K562 (cell line): ENCODE results near the gene MYCBP2. TPM values are rescaled to one million over a fixed set of nuclear protein-coding genes. Genes with fewer than 3 reads are reported as not detected.
A peak's percentile ranks its signal among the peaks of the same experiment; 100 is the strongest.

ENCODE experiments used
- ATAC-seq: fragments of 200-7000 bp; cut with Tn5 transposase; 3 replicates; pipeline ENCODE4 v1.9.1; 2020; ENCODE audit warnings: moderate library complexity
- BruUV-seq: library from RNA; stranded (reverse); fragments of 400-500 nt; replicated peaks from 2 replicates; lab custom pipeline; 2021; lab: Mats Ljungman, UMichigan
- CTCF ChIA-PET: fragments of 300-600 bp; formaldehyde crosslinking; extraction: SDS; loops from one replicate; lab custom pipeline; 2021; ENCODE audit warnings: low intra/inter-chr PET ratio; lab: Yijun Ruan, JAX
- POLR2A ChIA-PET: fragments of 300-600, 350-650 bp; sonication (Branson Sonifier 250); formaldehyde crosslinking; extraction: SDS; loops from one replicate; lab custom pipeline; 2021; ENCODE audit warnings: antibody characterized with exemption, inconsistent platforms; lab: Yijun Ruan, JAX
- DNase-seq, 4 experiments: peaks; one replicate each; pipeline versions ENCODE4 v3.0.0 to v3.0.0-alpha.2; 2011 to 2018; ENCODE audit warnings: low spot score in 3 of 4, mixed read lengths in 3 of 4; ENCODE audit errors: extremely low read depth in 1 of 4
- FAIRE-seq: peaks from 2 replicates; lab custom pipeline; 2011; peaks lifted over from hg19 to GRCh38; lab: Jason Lieb, UNC
- H2AFZ ChIP-seq: 2 replicates; pipeline ENCODE4 v1.6.0; 2011; ENCODE audit warnings: low read depth, low read length, control low read depth, inconsistent platforms
- H3K27ac ChIP-seq: fragments of 200-600 bp; 3 replicates; pipeline ENCODE4 v1.8.0; 2011; ENCODE audit warnings: low read depth, mild to moderate bottlenecking, control low read depth, inconsistent platforms, low read length, moderate library complexity, mixed read lengths; ENCODE audit errors: extremely low read depth
- H3K27me3 ChIP-seq, 2 experiments: fragments of 300-600 bp in 1 of 2; 2 replicates in 1 of 2; 3 replicates in 1 of 2; pipeline versions ENCODE4 v1.6.0 to v1.8.0; 2011; ENCODE audit warnings: inconsistent platforms in 2 of 2, low read length in 2 of 2, mild to moderate bottlenecking in 1 of 2, mixed read lengths in 1 of 2, moderate library complexity in 1 of 2; ENCODE audit not compliant: control insufficient read depth in 2 of 2, insufficient read depth in 2 of 2
- H3K36me3 ChIP-seq: fragments of 300-600 bp; 3 replicates; pipeline ENCODE4 v1.8.0; 2011; ENCODE audit warnings: mild to moderate bottlenecking, low read length, inconsistent platforms; ENCODE audit not compliant: control insufficient read depth, insufficient read depth
- H3K4me1 ChIP-seq, 2 experiments: fragments of 200-600 bp in 1 of 2; replicated peaks in 1 of 2; 2 replicates in 1 of 2; 3 replicates in 1 of 2; pipeline versions ENCODE4 v1.5.1 to v1.8.0; 2011; ENCODE audit warnings: inconsistent platforms in 2 of 2, low read length in 2 of 2, mild to moderate bottlenecking in 1 of 2, mixed read lengths in 1 of 2, moderate library complexity in 1 of 2; ENCODE audit not compliant: control insufficient read depth in 2 of 2, insufficient read depth in 2 of 2
- H3K4me2 ChIP-seq: 2 replicates; pipeline ENCODE4 v1.6.1; 2011; ENCODE audit warnings: low read length, control low read depth, inconsistent platforms, mixed read lengths; ENCODE audit not compliant: insufficient read depth
- H3K4me3 ChIP-seq: fragments of 200-600 bp; sonication (generic), shearing (Covaris generic); 2 replicates; pipeline ENCODE4 v1.5.1; 2016; ENCODE audit warnings: control low read depth, inconsistent platforms
- H3K79me2 ChIP-seq: fragments of 200-600 bp; 3 replicates; pipeline ENCODE4 v1.8.0; 2011; ENCODE audit warnings: low read length, inconsistent platforms; ENCODE audit not compliant: control insufficient read depth, insufficient read depth
- H3K9ac ChIP-seq, 2 experiments: 2 replicates each; pipeline versions ENCODE4 v1.6.0 to v1.6.1; 2011; ENCODE audit warnings: low read depth in 2 of 2, low read length in 2 of 2, control low read depth in 1 of 2, inconsistent platforms in 1 of 2, mild to moderate bottlenecking in 1 of 2, mixed read lengths in 1 of 2; ENCODE audit not compliant: insufficient read depth in 1 of 2
- H3K9me1 ChIP-seq: one replicate; pipeline ENCODE4 v1.6.0; 2011; ENCODE audit warnings: inconsistent platforms, mild to moderate bottlenecking, low read length, moderate library complexity; ENCODE audit not compliant: control insufficient read depth, insufficient read depth
- H3K9me3 ChIP-seq: replicated peaks from 2 replicates; pipeline ENCODE4 v1.5.1; 2011; ENCODE audit warnings: low read depth, low read length, inconsistent platforms; ENCODE audit not compliant: control insufficient read depth, insufficient read depth
- H4K20me1 ChIP-seq: replicated peaks from 2 replicates; pipeline ENCODE4 v1.6.1; 2011; ENCODE audit warnings: low read length, inconsistent platforms, mixed read lengths; ENCODE audit not compliant: control insufficient read depth, insufficient read depth
- CEBPZ ChIP-seq: fragments of 150-350 bp; IDR thresholded peaks from 2 replicates; pipeline ENCODE4 v1.6.1; 2014; ENCODE audit warnings: low read depth, mild to moderate bottlenecking, low read length, borderline replicate concordance
- ERF ChIP-seq: fragments of 450-650 bp; formaldehyde crosslinking; IDR thresholded peaks from 2 replicates; pipeline ENCODE4 v1.4.0; 2020; ENCODE audit warnings: mild to moderate bottlenecking, mixed read lengths
- RBM34 ChIP-seq: fragments of 200-400 bp; formaldehyde crosslinking; IDR thresholded peaks from 2 replicates; pipeline ENCODE4 v1.6.1; 2018; ENCODE audit warnings: low read length, borderline replicate concordance; ENCODE audit not compliant: insufficient read depth
- ZNF316 ChIP-seq: fragments of 450-650 bp; IDR thresholded peaks from 2 replicates; pipeline ENCODE4 v1.6.1; 2016
- WGBS: fragments of 100-300 bp; shearing (Covaris generic); methylation state at CpG from one replicate; pipeline ENCODE4 v1.1.6; 2016; ENCODE audit warnings: low coverage, mixed read lengths; ENCODE audit not compliant: insufficient coverage; ENCODE audit errors: missing lambda C conversion rate; 5-methylcytosine and 5-hydroxymethylcytosine counted together
- in situ Hi-C: fragments of 300-500 bp; cut with MboI; formaldehyde crosslinking; loops from 4 replicates; pipeline ENCODE4 v1.15.0; 2018; ENCODE audit warnings: inconsistent platforms, mixed read lengths
- intact Hi-C: fragments of 100-400 bp; cut with micrococcal nuclease; formaldehyde crosslinking; loops from 2 replicates; pipeline ENCODE4 v1.14.2; 2022
- polyA plus RNA-seq, 8 experiments: library from polyadenylated mRNA; depleted of rRNA in 4 of 8; stranded (reverse) in 5 of 8; unstranded in 3 of 8; fragments of >200 nt; fragmentation: Nextera tagmentation in 2 of 8; fragmentation: Illumina TruSeq in 1 of 8; extraction: Ambion mirVana in 2 of 8; extraction: Trizol in 1 of 8; gene quantifications; 2 replicates each; pipeline versions ENCODE4 v1.2.1 to v1.2.3, GENCODE V29; 2011 to 2014; ENCODE audit warnings: inconsistent platforms in 1 of 8, missing spikeins in 1 of 8
- total RNA-seq, 7 experiments: library from RNA; depleted of rRNA in 6 of 7; stranded (reverse); fragments of >200 nt in 6 of 7; fragmentation: Illumina TruSeq in 2 of 7; extraction: Trizol in 2 of 7; gene quantifications; 2 replicates each; pipeline versions ENCODE4 v1.2.1 to v1.2.3, GENCODE V29; 2011 to 2021; ENCODE audit warnings: low replicate concordance in 1 of 7

Gene MYCBP2
- total and polyA plus RNA-seq, 9 of the 15 experiments (the other 6 are each of a cell fraction or from before 2014, with no cell fraction given): 13.2 to 47.2 (median 28.9) TPM

- no peak for TF ChIP-seq CEBPZ
These were observed 35.1 kb downstream of the MYCBP2 start (continued) for GRCh38 chr13:77291774-77292173.

- 100% methylated on average over 2 of the region's 2 CpGs for WGBS
- no peak for ATAC-seq
- Histone ChIP-seq H4K20me1 (no peaks in the 10 kb centered on the region), H3K4me1 (no peaks in the 10 kb centered on the region), H3K9me1 (no peaks in the 10 kb centered on the region), H3K4me3 (no peak overlapping the region), H3K27me3 (no peaks in the 10 kb centered on the region), H3K79me2 (no peaks in the 10 kb centered on the region), H3K27ac (no peak overlapping the region), H3K4me2 (no peak overlapping the region), H3K9ac (no peak overlapping the region), H3K9me3 (no peaks in the 10 kb centered on the region), H2AFZ (no peak overlapping the region), H3K36me3 (peaks cover 24% of the 10 kb centered on the region; the same call in 2 of the 3 replicates)
- ChIA-PET CTCF (no interaction called here), POLR2A (no interaction called here)
- intact Hi-C loops (no loop called here), in situ Hi-C loops (no loop called here)
- no peak for DNase-seq
- FAIRE-seq: no peak
- no TSS peak for BruUV-seq
- TF ChIP-seq RBM34: no peak
- TF ChIP-seq ERF: no peak
- TF ChIP-seq ZNF316: peak; percentile 50
These were observed 36.6 kb downstream of the MYCBP2 start for GRCh38 chr13:77290342-77290741.
